ENCODE data around the gene RET. TPM values are rescaled to one million over a fixed set of nuclear protein-coding genes. Genes with fewer than 3 reads are reported as not detected.

The RET gene
- total RNA-seq, 1 donor from 2014 or later: 2.8 TPM

DNA sequence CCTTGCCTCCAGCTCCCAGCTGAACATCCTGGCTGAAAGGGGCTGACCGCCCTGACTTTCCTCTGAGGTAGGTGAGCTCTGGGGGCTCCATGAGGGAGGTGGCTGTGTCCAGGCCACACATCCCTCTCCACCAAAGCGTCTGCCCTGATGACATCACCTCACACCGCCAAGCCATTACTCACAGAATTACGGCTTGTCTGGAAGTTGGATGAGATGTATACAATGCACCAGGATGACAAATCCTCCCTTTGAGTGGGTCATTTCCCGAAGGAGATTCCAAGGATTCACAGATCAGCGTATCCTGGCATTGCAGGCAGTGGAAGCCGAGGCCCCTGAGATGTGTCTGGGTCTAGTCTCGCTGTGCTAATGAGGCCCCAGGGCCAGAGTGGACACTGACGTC is 15.1 kb upstream of the RET start:
- intact Hi-C loops (cut with micrococcal nuclease): no loop called here

DNA sequence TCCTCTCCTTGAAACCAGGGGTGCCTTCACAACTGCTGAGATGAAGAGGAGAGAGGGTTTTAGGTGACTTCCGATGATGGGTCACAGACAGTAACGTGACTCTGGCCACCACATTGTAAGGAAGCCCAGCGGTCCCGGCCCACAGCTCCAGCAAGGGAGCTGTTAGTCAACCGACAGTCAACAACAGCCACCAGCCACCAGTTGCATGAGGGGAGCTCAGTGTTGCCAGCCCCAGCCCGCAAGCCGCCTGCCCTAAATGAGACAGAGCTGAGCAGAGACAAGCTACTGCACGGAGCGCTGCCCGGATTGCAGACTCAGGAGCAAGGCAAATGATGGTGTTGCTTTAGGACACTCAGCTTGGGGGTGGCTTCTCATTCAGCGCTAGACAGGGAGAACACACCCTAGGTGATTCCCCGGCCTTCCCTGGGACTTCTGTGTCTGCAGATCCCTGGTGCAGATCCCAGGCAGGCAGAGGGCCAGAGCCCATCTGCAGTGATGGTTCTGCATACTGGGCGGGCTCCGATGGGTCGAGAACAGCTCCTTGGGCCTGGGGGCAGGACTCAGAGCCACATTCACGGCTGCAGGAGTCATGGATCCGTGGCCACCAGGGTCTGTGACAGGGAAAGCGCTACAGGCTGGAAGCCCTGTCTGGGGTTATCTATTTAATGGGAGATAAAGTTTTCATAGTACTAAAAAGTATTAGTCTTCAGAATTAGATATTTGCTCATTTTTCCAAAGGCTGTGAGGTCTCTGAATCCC is 14.3 kb upstream of the RET start:
- intact Hi-C loops (cut with micrococcal nuclease): no loop called here

DNA sequence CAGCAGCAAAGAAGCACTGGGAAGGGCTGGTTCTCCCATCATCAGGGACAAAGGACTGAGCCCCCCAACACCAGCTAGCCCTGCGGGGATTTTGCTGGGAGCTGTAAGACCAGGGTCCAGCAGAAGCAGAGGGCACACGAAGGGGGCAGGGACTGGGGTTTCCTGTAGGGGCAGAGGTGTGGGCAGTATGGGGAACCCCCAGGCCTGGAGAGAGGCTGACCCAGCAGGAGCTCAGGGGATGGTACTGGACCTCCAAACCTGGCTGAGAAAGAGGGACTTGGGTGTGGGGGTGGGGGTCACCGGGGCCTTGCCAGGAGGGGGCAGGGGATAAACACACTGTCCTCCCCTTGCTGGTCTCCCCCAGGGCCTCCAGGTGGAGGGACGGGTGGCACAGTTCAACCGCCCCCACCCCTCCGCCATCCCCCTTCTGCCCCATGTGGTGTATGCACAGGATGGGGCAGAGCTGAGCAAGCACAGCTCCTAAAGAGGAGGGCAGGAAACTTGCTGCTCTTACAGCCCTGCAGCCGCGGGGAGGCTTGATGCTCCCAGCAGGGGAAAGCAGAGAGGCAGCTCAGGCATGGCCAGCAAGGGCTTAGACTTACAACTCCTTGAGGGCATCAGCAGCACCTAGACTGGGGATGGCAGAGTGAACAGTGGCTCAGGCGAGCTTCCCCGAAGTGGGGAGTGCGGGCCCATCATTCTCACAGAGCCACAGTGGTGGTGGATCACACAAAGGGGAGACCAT is 12.4 kb upstream of the RET start:
- intact Hi-C loops (cut with micrococcal nuclease): no loop called here

DNA sequence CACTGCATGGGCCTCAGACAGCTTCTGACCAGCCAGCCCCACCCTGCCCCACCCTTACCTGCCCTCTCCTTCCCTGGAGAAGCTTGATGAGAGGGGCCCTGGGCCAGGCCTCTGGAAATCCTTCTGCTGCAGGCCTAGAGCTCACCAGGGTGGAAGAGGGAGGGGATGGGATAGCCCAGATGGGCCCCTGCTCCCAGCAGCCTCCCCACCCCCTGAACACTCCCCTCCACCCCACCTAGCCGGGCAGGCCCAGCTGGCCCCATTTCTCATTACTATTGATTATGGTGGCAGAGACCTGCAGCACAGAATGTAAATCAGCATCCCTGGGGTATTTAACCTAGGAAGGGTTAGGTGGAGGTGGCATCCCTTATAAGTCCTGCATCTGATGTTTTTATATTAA is 11.6 kb upstream of the RET start:
- intact Hi-C loops (cut with micrococcal nuclease): no loop called here

DNA sequence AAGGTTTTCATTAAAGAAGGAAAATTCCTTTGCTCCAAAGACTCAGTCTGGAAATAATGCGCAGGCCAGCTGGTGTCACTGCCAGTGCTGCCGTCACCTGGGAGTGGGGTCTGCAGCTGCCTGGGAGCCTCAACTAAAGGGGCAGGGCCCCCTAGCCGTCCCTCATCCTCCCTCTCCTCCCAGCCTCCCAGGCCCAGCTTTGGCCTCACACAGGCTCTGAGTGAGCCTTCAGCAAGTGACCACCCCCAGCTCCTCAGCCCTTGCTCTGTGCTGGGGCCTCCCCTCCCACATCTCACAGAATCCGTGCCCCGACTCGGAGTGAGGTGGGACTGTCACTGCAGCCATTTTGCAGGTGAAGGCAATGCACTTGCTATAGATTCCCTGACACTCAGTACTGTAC is 11.1 kb upstream of the RET start:
- intact Hi-C loops (cut with micrococcal nuclease): no loop called here

DNA sequence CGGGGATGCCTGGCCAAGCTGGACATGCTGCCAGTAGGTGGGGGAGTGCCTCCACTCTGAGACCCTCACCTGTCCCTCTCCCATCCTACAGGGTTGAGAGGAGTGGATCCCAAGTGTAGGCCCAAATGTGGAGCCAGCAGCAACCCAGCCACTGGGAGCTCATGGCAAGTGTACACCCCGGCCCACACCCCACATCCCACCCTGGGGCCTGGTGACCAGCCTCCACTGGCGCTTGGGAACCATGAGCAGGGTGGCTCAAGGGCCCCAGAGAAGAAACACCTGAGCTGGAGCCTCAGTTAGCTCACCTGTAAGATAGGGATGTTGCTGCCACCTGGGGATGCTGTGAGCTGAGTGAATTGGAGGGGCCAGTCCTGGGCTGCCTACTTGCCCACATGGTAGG is 10.4 kb upstream of the RET start:
- intact Hi-C loops (cut with micrococcal nuclease): no loop called here

DNA sequence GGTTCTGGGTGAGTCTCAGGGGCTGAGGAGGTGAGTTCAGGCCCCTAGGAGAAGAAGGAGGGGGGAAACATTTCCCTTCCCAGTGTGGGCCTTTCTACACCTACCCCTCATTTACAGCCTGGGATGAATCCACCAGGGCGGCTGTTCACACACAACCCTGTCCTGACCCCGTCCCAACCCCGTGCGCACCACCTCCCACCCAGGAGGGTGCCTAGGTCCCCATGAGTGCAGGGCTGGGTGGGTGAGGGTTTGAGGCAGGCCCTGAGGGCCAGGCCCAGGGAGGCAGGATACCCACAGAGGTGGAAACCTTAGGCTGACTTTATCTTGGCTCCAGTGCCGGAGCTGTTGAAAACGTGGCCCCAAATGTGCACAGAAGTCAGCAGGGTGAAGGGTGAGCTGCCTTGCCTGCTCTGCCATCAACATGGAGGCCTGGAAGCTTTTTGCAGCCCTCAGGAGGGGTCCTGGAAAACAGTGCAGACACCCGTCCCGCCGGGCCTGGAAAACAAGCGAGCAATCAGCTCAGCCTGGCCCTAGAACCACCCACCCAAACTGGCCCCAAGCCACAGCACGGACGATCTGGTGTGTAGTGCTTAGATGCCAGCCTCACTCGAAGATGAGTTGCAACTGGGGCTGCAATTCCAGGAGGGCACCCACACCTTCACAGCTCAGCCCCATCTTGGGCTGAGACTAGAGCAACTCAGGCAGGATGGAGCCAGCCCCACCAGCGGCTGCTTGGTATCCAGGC is 9.3 kb upstream of the RET start:
- intact Hi-C loops (cut with micrococcal nuclease): no loop called here

DNA sequence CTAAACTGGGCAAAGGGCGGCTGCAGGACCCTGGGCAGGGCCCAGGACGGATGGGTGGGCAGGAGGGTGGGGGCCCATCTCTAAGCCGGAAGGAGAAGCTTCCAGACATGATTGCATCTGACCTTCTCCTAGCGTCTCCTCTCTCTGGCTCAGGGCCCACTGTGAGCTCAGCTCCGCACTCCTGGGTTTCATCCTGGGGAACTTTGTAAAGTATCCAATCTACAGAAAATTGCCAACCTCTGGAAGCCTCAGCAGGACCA is 8.8 kb upstream of the RET start:
- intact Hi-C loops (cut with micrococcal nuclease): no loop called here

DNA sequence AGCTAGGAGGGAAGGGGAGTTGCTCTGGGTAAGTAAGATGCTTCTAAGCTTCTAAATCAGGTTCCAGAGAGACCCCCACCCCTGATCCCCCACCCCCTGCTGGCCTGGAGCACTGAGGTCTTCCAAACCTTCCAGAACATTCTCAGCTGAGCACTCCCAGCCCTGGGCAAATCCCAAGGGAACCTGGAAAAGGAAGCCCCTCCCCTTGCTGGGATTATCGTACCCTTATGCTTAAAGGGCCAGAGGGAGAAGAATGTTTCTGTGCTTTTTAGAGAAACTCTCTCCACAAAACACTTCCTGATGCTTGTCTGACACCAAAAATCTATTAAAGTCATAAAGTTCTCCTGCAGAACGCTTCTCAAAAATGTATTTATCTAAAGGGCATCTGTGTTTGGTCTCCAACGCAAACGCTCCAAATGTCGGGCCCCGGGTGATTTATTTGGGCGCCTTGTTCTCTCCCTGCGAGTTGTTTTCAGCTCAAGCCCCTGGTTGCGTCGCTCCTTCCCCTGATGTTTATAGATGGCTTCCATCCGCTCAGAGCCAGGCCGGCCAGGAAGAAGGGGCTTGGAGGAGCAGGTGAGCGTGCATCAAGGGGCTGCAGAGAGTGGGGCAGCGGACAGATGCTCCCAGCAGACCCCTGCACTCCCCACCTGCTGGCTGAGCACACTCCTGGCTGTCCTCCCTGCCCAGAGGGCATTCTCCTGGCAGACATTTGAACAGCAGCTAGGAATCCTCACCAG is 8.2 kb upstream of the RET start:
- intact Hi-C loops (cut with micrococcal nuclease): no loop called here

DNA sequence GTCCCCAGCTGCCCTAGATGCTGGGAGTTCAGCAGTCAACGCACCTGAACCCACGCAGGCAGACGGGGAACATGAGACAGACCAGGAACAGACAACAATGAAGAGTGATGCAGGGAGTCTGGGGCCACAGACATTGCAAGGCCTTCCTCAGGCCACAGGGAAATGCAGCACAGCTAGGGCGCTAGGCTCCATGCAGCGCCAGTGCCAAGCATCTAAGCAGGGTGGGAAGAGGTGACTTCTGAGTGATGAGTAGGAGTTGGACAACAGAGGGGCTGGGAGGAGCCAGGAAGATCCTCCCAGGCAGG is 7.7 kb upstream of the RET start:
- intact Hi-C loops (cut with micrococcal nuclease): no loop called here

DNA sequence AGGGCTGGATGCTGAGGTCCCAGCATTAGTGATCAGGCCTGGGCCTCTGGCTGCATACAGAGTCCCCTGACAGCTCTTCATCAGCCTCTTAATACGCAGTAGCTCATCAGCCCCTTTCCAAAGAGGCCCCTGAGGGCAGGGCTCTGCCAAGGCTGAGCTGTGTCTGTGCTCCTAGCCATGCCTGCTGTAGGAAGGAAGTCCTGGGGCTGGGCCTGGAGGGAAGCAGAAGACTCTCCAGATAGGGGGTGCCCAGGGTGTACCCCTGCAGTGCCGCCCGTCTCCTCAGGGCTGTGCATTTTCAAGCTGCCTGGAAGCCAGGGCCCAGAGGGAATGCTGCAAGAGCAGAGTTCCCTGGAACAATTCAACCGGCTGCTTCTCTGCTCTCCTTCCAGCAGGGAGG is 7.3 kb upstream of the RET start:
- intact Hi-C loops (cut with micrococcal nuclease): no loop called here

DNA sequence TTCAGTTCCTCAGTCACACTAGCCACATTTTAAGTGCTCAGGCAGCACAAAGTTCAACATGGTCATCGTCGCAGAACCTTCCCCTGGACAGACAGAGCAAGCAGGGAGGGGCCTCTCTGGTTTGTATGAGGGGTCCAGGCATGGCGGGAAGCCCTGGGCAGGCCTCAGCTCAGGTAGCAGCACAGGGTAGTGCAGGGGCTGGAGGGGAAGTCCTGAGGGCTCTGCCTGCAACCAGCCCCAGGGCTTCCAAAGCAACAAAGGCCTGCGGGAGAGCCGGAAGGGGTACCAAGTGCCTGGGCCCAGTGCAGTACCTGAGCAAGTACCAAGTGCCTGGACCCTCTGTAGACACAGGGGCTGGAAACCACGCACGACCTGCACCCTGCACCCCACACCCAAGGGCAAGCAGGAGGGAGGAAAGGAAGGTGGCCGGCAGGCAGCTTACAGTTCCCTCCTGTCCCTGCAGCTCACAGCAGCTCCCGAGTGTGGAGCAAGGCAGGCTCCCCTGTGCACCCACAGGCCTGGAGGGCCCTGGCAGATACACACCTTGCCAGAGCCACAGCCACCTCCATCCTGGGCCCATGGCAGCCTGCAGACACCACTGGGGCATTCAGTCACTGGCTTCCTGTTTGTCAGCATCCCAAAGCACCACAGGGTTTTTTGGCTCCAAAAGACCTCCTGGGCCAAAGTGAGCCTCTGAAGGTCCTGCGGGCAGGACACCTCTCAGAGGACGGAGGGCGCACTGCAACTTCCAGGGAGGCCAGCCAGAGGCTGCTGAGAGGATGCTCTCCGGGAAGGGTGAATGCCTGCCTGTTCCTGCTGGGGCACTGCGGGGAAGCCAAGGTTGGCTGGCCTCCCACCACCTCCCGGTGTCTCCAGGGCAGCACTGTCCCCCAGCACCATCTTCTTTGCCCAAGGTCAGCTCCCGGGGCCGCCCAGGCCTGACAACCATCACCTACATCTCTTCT is 6.5 kb upstream of the RET start:
- intact Hi-C loops (cut with micrococcal nuclease): loop anchor here (10.0 kb wide), 1 partner anchor 316 kb away; no protein-coding TSS in a partner anchor

DNA sequence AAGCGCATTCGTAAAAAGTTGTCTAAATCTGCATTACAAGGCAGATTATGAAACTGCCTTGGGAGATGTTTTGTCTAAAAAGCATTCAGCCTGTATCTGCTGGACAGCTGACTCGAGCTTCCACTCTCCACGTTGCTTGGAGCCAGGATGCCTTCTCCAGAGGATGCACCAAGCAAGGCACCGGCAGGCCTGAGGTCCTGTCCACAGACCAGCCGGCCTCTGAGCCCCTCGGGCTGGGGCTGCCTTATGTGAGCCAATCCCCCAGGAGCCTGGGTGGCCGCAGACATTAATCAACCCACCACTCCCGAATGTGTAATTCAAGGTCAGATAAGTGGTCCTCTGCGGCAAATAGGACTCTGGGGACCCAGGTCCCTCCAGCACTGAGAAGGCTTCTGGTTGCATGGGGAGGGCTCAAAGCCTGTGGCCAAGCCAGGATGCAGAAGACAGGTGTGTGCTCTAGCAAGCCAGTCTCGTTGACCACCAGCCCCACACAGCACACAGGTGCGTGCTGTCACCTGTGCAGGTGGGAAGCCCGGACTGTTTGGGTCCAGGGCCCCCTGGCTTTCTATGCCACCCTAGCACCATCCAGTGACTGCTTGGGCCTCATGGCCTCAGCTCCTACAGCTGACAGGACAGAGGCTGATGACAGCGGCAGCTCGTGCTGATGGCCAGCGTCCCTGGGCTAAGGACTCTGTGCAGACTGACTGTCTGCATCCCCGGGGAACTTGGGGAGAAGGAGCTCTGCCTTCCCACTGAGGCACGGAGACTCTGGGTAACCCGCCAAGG is 4.8 kb upstream of the RET start:
- intact Hi-C loops (cut with micrococcal nuclease): loop anchor here (10.0 kb wide), 1 partner anchor 317 kb away; no protein-coding TSS in a partner anchor

DNA sequence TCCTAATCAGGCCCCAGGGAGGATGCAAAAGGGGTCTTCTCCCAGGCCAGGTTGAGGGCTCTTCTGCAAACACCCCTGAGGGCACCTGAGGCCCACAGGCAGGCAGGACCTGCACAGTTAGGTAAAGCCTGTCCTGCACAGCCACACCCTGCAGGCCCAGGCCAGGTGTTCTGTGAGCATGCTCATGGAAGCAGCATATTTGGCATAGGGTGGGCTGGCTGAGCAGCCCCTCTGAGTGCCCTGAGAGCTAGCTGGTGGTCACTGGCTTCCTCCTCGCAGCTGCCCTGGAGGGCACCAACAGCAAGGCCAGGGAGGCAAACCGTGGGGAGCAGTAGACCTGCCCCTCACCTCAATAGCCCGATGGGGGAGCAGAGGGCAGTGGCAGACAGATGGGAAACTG is 3.7 kb upstream of the RET start:
- intact Hi-C loops (cut with micrococcal nuclease): loop anchor here (10.0 kb wide), 1 partner anchor 318 kb away; no protein-coding TSS in a partner anchor

DNA sequence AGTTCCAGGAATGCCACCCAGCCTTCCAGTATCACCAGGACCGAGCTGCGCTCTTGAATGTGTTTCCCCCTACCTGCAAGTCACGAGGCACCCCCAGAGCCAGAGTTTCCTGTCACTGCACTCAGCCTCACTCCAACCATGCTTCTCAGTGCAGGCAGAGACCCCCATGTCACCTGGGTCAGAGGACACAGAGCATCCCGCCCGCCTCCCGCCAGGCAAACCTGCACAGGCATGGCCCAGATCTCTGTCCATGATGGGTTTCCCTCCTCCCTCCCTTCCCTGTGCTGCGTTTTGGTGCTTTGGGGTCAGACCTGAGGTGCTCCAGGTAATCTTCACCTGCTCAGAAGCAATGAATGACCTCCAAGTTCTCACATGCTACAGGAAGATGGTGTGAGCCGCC is 3.1 kb upstream of the RET start:
- intact Hi-C loops (cut with micrococcal nuclease): loop anchor here (10.0 kb wide), 1 partner anchor 319 kb away; no protein-coding TSS in a partner anchor

DNA sequence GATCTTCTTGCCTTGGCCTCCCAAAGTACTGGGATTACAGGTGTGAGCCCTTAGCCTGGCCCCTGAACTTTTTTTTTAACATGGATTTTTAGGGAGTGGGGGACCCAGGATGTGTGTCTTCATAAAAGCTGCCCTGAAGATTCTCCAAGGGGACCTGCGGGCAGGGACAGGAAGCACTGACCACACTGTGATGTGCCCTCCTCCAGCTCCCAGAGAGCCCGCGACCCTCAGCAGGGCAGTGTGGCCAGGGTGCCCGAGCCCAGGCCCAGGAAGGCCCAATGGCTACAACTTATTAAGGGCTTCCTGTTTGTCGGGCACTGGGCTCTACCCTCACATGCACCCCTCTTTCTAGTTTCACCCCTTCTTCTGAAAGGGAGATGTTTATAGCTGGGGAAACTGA is 2.5 kb upstream of the RET start:
- intact Hi-C loops (cut with micrococcal nuclease): loop anchor here (10.0 kb wide), 1 partner anchor 320 kb away; no protein-coding TSS in a partner anchor

DNA sequence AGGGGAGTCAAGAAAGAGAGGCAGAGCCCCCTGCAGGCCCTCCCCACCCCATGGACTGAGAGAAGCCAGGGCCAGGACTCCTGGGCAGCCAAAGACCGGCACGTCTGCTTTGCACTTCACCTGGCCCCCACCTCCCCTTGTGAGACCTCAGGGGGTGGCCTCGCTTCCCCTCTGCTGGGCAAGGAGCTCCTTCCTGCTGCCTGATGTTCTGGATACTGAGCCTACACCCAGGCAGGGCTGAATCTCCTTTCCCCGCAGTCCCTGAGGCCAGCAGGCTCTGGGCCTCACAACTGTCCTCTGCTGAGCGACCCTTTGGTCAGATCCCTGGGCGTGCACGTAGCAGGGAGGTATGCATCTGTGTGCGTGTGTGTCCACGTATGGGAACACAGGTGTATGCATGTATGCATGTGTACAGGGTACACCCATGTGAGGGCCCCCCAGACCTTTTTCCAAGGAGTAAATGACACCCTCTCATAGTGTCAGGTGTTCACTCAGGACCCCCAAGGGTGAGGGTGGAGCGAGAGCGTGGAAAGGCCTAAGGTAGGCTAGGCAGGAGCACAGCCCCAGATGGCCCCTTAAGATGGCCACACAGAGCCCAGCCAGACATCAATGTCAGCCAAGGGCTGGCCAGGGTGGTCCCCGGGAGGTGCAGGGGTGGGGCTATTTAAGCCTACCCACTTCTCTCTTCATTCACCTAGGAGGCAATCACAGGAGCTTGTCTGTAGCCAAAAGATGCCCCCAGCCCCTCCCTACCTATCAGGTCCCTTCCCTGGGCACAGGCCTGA is 1.9 kb upstream of the RET start:
- intact Hi-C loops (cut with micrococcal nuclease): loop anchor here (5.0 to 10.0 kb wide), 2 partner anchors 143 to 320 kb away; no protein-coding TSS in a partner anchor

DNA sequence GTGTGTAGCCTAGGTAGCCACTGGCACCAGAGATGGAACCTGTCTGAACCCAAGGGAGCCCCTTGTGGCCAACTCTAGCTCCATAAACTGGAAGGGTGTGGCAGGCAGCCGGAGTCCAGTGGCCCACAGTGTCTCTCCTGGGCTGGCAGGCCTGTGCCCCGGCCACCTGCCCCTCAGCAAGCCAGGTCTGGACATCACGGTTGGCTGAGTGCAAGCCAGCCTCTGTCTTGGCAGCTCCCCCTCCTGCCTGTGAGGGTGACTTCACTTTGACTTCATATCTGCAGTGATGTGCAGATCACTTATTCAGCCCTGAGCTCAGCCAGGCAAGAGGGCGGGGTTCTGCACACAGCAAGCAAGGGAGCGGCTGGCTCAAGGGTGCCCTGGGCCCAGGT is 1.3 kb upstream of the RET start:
- intact Hi-C loops (cut with micrococcal nuclease): loop anchor here (1.0 to 10.0 kb wide), 6 partner anchors 30 to 321 kb away; partner anchors contain the start of gene CSGALNACT2
